Measurements from ENCODE around the gene LANCL2.

Gene LANCL2

DNA sequence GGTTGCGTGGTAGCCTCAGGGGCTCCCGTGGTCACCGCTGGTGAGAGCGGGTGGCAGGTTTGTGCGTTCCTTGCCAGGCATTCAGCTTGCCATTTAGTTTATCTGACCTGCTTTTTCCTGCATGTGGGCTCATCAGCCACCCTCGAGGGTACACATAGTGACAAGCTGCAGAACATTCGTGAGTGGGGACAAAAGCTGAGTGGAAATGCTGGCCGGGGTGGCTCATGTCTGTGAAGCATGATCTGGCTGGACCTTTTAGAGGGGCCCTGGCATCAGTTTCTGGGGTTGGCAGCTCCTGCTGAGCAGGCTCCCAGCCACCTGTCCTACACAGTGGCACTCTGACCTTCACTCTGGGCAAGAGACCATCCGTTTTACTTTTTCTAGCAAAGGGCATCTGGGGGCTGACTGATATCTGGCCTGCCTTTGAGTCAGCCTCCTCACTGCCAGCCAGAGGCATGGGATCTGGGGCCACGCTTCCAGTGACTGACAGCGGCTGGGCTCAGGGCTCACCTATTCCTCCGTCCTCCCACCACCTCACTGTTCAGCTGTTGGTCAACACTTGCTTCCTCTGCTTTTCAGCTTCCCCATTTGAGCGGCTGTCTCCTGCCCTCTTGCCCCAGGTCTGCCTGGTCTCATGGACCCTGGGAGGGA, 75.0 kb downstream of the LANCL2 start:
- Histone ChIP-seq H2AK5ac (ENCODE audit: low read length, severe bottlenecking) (no peak overlapping the region), H3K27me3 (ENCODE audit: control insufficient read depth in 1 of 2, insufficient read depth in 1 of 2, low read length in 2 of 2) (no peaks in the 10 kb centered on the region), H2BK120ac (ENCODE audit: low read depth, low read length) (no peak overlapping the region), H2BK15ac (ENCODE audit: low read depth, poor library complexity, severe bottlenecking) (no peak overlapping the region), H3K36me3 (ENCODE audit: control insufficient read depth in 1 of 2, insufficient read depth in 2 of 2, low read depth in 1 of 2, low read length in 2 of 2) (peaks cover 0 to 3% of the 10 kb centered on the region in 2 experiments), H3K79me1 (replicated peaks; ENCODE audit: low read length, poor library complexity, severe bottlenecking) (no peaks in the 10 kb centered on the region), H3K9me3 (ENCODE audit: control insufficient read depth, low read length) (no peaks in the 10 kb centered on the region), H3K14ac (ENCODE audit: low read length in 2 of 2) (peak overlapping the region in 1 of 2 experiments; percentile 45), H4K91ac (ENCODE audit: low read length) (peak overlapping the region; percentile 59), H3K4me1 (ENCODE audit: control insufficient read depth, insufficient read depth, low read depth, low read length) (no peaks in the 10 kb centered on the region), H3K4me2 (ENCODE audit: low read length, poor library complexity, severe bottlenecking) (no peak overlapping the region), H3K9ac (ENCODE audit: low read length) (no peak overlapping the region), H3K18ac (ENCODE audit: low read depth in 1 of 2, low read length in 2 of 2) (no peak overlapping the region), H2AFZ (ENCODE audit: low read depth, low read length) (no peak overlapping the region), H3K4ac (ENCODE audit: low read depth in 1 of 2, low read length in 2 of 2) (no peak overlapping the region), H3K4me3 (ENCODE audit: insufficient read depth in 1 of 2, low read depth in 1 of 2, low read length in 2 of 2) (no peak overlapping the region), H2BK12ac (ENCODE audit: low read length in 2 of 2) (no peak overlapping the region), H3K23ac (ENCODE audit: low read length in 2 of 2) (no peak overlapping the region), H3K27ac (ENCODE audit: low read length, poor library complexity, severe bottlenecking) (no peak overlapping the region), H4K8ac (ENCODE audit: low read length) (no peak overlapping the region), H2BK5ac (ENCODE audit: low read depth, low read length, poor library complexity, severe bottlenecking) (no peak overlapping the region)
- no peak for DNase-seq
- WGBS, result 93% methylated on average over 13 of the region's 13 CpGs

DNA sequence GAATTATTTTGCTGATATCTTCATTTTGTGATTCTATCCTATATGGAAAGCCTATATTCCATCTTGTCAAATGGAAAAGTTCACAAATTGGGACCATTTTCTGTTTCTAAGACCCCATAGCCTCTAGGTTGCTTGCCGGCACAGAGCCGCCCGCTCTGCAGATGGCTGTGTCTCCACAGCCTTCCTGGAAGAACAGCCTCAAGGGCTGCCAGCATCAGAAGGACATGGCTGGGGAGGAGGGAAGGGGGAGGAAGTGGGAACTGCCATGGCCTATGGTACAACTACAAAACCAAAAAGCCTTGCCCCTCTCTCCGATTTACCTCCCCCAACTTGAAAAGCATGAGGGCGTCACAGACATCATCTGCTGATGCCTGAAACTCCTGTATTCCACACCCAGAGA, 75.9 kb downstream of the LANCL2 start:
- H3K9me3 ChIP-seq (ENCODE audit: control insufficient read depth, low read length), result no peaks in the 10 kb centered on the region
- H3K9ac ChIP-seq (ENCODE audit: low read length), result no peak overlapping the region
- H3K36me3 ChIP-seq (ENCODE audit: control insufficient read depth in 1 of 2, insufficient read depth in 2 of 2, low read depth in 1 of 2, low read length in 2 of 2), result peaks cover 0 to 3% of the 10 kb centered on the region in 2 experiments
- no peak overlapping the region for H2BK12ac ChIP-seq (ENCODE audit: low read length in 2 of 2)
- no peaks in the 10 kb centered on the region for H3K79me1 ChIP-seq (replicated peaks; ENCODE audit: low read length, poor library complexity, severe bottlenecking)
- no peak overlapping the region for H2BK15ac ChIP-seq (ENCODE audit: low read depth, poor library complexity, severe bottlenecking)
- no peaks in the 10 kb centered on the region for H3K27me3 ChIP-seq (ENCODE audit: control insufficient read depth in 1 of 2, insufficient read depth in 1 of 2, low read length in 2 of 2)
- H4K8ac ChIP-seq (ENCODE audit: low read length), result no peak overlapping the region
- no peak overlapping the region for H3K4me2 ChIP-seq (ENCODE audit: low read length, poor library complexity, severe bottlenecking)
- no peak overlapping the region for H3K14ac ChIP-seq (ENCODE audit: low read length in 2 of 2)
- H3K4me1 ChIP-seq (ENCODE audit: control insufficient read depth, insufficient read depth, low read depth, low read length), result no peaks in the 10 kb centered on the region
- no peak overlapping the region for H4K91ac ChIP-seq (ENCODE audit: low read length)
- H3K18ac ChIP-seq (ENCODE audit: low read depth in 1 of 2, low read length in 2 of 2), result no peak overlapping the region
- WGBS, result 92% methylated on average over 5 of the region's 5 CpGs
- H2BK120ac ChIP-seq (ENCODE audit: low read depth, low read length), result no peak overlapping the region
- no peak for DNase-seq
- H2AFZ ChIP-seq (ENCODE audit: low read depth, low read length), result no peak overlapping the region
- H3K27ac ChIP-seq (ENCODE audit: low read length, poor library complexity, severe bottlenecking), result no peak overlapping the region
- H2AK5ac ChIP-seq (ENCODE audit: low read length, severe bottlenecking), result no peak overlapping the region
- no peak overlapping the region for H3K4ac ChIP-seq (ENCODE audit: low read depth in 1 of 2, low read length in 2 of 2)
- H3K23ac ChIP-seq (ENCODE audit: low read length in 2 of 2), result no peak overlapping the region
- H2BK5ac ChIP-seq (ENCODE audit: low read depth, low read length, poor library complexity, severe bottlenecking), result no peak overlapping the region
- H3K4me3 ChIP-seq (ENCODE audit: insufficient read depth in 1 of 2, low read depth in 1 of 2, low read length in 2 of 2), result no peak overlapping the region

DNA sequence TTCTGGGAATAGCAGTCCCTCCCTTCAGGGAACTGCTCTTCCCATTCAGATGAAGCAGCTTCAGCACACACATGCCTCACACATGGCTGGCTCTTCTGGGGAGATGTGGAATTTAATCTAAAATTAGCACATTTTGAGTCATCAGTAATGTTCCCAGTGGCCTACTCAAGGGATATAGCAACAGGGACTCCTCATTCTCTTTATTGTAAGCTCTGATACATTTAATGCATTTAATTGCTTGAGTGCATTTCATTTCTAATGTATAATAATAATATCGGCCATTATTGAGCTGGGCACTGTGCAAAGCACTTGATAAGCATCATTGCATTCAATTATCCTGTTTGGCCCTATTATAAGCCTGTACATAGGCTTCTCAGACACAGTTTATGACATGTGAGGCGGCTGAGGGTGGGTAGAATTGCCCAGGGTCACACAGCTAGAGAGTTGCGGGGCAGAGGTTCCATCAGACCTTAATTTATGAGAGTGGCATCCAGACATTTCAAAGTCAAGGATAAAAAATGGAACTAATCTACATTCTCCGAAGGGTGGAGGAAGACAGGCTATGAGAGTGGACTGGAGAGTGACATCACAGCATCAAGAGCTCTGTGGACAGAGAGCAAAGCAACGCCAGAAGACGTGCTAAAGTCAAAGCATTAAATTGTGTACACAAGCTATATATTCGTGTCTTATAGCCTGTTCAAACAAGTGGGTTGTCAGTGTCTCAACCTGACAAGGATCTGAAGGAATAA, 76.8 kb downstream of the LANCL2 start:
- Histone ChIP-seq H3K14ac (ENCODE audit: low read length in 2 of 2) (no peak overlapping the region), H4K91ac (ENCODE audit: low read length) (no peak overlapping the region), H3K4me3 (ENCODE audit: insufficient read depth in 1 of 2, low read depth in 1 of 2, low read length in 2 of 2) (no peak overlapping the region), H2BK5ac (ENCODE audit: low read depth, low read length, poor library complexity, severe bottlenecking) (no peak overlapping the region), H2AK5ac (ENCODE audit: low read length, severe bottlenecking) (no peak overlapping the region), H3K27me3 (ENCODE audit: control insufficient read depth in 1 of 2, insufficient read depth in 1 of 2, low read length in 2 of 2) (no peaks in the 10 kb centered on the region), H3K4ac (ENCODE audit: low read depth in 1 of 2, low read length in 2 of 2) (no peak overlapping the region), H3K4me1 (ENCODE audit: control insufficient read depth, insufficient read depth, low read depth, low read length) (no peaks in the 10 kb centered on the region), H3K9me3 (ENCODE audit: control insufficient read depth, low read length) (no peaks in the 10 kb centered on the region), H2AFZ (ENCODE audit: low read depth, low read length) (no peak overlapping the region), H3K79me1 (replicated peaks; ENCODE audit: low read length, poor library complexity, severe bottlenecking) (no peaks in the 10 kb centered on the region), H3K9ac (ENCODE audit: low read length) (no peak overlapping the region), H3K27ac (ENCODE audit: low read length, poor library complexity, severe bottlenecking) (no peak overlapping the region), H2BK120ac (ENCODE audit: low read depth, low read length) (no peak overlapping the region), H4K8ac (ENCODE audit: low read length) (no peak overlapping the region), H3K23ac (ENCODE audit: low read length in 2 of 2) (no peak overlapping the region), H3K18ac (ENCODE audit: low read depth in 1 of 2, low read length in 2 of 2) (no peak overlapping the region), H3K4me2 (ENCODE audit: low read length, poor library complexity, severe bottlenecking) (no peak overlapping the region), H3K36me3 (ENCODE audit: control insufficient read depth in 1 of 2, insufficient read depth in 2 of 2, low read depth in 1 of 2, low read length in 2 of 2) (peaks cover 0 to 3% of the 10 kb centered on the region in 2 experiments), H2BK15ac (ENCODE audit: low read depth, poor library complexity, severe bottlenecking) (no peak overlapping the region), H2BK12ac (ENCODE audit: low read length in 2 of 2) (no peak overlapping the region)
- WGBS, result 90% methylated on average over 7 of the region's 7 CpGs
- peak; percentile 58 for DNase-seq

DNA sequence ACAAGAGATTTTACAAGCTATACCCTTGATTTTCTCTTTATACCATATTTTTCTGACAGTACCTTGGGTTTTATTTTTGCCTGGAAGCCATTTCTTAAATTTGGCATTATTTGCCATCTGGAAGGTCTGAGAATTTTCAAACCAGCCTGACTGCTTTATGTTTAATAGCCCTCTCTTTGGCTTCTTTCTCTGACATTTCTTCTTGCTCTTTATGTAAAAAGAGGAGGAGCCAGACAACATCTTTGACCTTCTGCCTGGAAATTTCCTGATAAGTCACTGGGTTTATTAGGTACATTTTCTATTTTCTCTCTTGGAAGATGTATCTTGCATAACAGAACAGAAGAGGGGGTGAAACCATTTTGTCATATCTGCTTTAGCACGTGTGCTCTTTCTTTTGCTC, 79.6 kb downstream of the LANCL2 start:
- no peak overlapping the region for H3K4me2 ChIP-seq (ENCODE audit: low read length, poor library complexity, severe bottlenecking)
- no peak overlapping the region for H2BK15ac ChIP-seq (ENCODE audit: low read depth, poor library complexity, severe bottlenecking)
- H3K36me3 ChIP-seq (ENCODE audit: control insufficient read depth in 1 of 2, insufficient read depth in 2 of 2, low read depth in 1 of 2, low read length in 2 of 2), result peaks cover 0 to 17% of the 10 kb centered on the region in 2 experiments
- H3K27me3 ChIP-seq (ENCODE audit: control insufficient read depth in 1 of 2, insufficient read depth in 1 of 2, low read length in 2 of 2), result no peaks in the 10 kb centered on the region
- no peak overlapping the region for H3K4me3 ChIP-seq (ENCODE audit: insufficient read depth in 1 of 2, low read depth in 1 of 2, low read length in 2 of 2)
- no peak overlapping the region for H4K91ac ChIP-seq (ENCODE audit: low read length)
- no peak overlapping the region for H3K23ac ChIP-seq (ENCODE audit: low read length in 2 of 2)
- H3K18ac ChIP-seq (ENCODE audit: low read depth in 1 of 2, low read length in 2 of 2), result no peak overlapping the region
- no peak overlapping the region for H3K4ac ChIP-seq (ENCODE audit: low read depth in 1 of 2, low read length in 2 of 2)
- no peaks in the 10 kb centered on the region for H3K9me3 ChIP-seq (ENCODE audit: control insufficient read depth, low read length)
- peaks cover 7% of the 10 kb centered on the region for H3K4me1 ChIP-seq (ENCODE audit: control insufficient read depth, insufficient read depth, low read depth, low read length)
- no peak overlapping the region for H3K9ac ChIP-seq (ENCODE audit: low read length)
- no peak overlapping the region for H4K8ac ChIP-seq (ENCODE audit: low read length)
- WGBS, result 61% methylated on average over 1 of the region's 1 CpG
- H3K14ac ChIP-seq (ENCODE audit: low read length in 2 of 2), result no peak overlapping the region
- DNase-seq, result no peak
- H2BK5ac ChIP-seq (ENCODE audit: low read depth, low read length, poor library complexity, severe bottlenecking), result no peak overlapping the region
- H2AK5ac ChIP-seq (ENCODE audit: low read length, severe bottlenecking), result no peak overlapping the region
- no peak overlapping the region for H2AFZ ChIP-seq (ENCODE audit: low read depth, low read length)
- peaks cover 7% of the 10 kb centered on the region for H3K79me1 ChIP-seq (replicated peaks; ENCODE audit: low read length, poor library complexity, severe bottlenecking)
- no peak overlapping the region for H2BK120ac ChIP-seq (ENCODE audit: low read depth, low read length)
- H3K27ac ChIP-seq (ENCODE audit: low read length, poor library complexity, severe bottlenecking), result no peak overlapping the region
- H2BK12ac ChIP-seq (ENCODE audit: low read length in 2 of 2), result no peak overlapping the region

Measured in mesenchymal stem cell (in vitro differentiated cells and primary cell).